NB4 (cell line): ENCODE measurements around the gene LRRC61.

Experiments used
- DNase-seq: peaks from one replicate; pipeline ENCODE4 v3.0.0; 2010; ENCODE audit warnings: low read depth
- H3K4me3 ChIP-seq: one replicate; pipeline ENCODE4 v1.5.1; 2011; ENCODE audit warnings: mild to moderate bottlenecking, low read depth, low read length, moderate library complexity
- CTCF ChIP-seq: IDR thresholded peaks from one replicate; pipeline ENCODE4 v1.5.1; 2012; ENCODE audit warnings: low read depth, low read length
- MAX ChIP-seq: IDR thresholded peaks from 2 replicates; pipeline ENCODE4 v1.6.1; 2011; ENCODE audit warnings: low read depth, low read length
- MYC ChIP-seq: IDR thresholded peaks from 2 replicates; pipeline ENCODE4 v1.6.1; 2011; ENCODE audit warnings: low read depth, low read length
- POLR2A ChIP-seq: IDR thresholded peaks from 2 replicates; pipeline ENCODE4 v1.6.1; 2011; ENCODE audit warnings: mild to moderate bottlenecking; ENCODE audit not compliant: insufficient read length; ENCODE audit errors: extremely low read depth

The LRRC61 gene

GRCh38 chr7:150330211-150330885 is 7.2 kb downstream of the LRRC61 start:
- TF ChIP-seq MYC: no peak
- TF ChIP-seq MAX: no peak
- no peak for TF ChIP-seq POLR2A
- TF ChIP-seq CTCF: no peak
- no peak for DNase-seq
- no peak overlapping the region for H3K4me3 ChIP-seq

GRCh38 chr7:150332852-150333635 is 9.9 kb downstream of the LRRC61 start:
- TF ChIP-seq MAX (no peak), CTCF (no peak), MYC (no peak), POLR2A (no peak)
- no peak overlapping the region for H3K4me3 ChIP-seq
- DNase-seq: no peak

GRCh38 chr7:150333659-150334058 is 10.5 kb downstream of the LRRC61 start:
- DNase-seq: no peak
- no peak overlapping the region for H3K4me3 ChIP-seq
- TF ChIP-seq POLR2A (no peak), MAX (no peak), MYC (no peak), CTCF (no peak)

- no peak for DNase-seq
- H3K4me3 ChIP-seq: no peak overlapping the region
- TF ChIP-seq CTCF: no peak
- no peak for TF ChIP-seq POLR2A
- TF ChIP-seq MAX: no peak
- no peak for TF ChIP-seq MYC
These were observed 11.0 kb downstream of the LRRC61 start for GRCh38 chr7:150334108-150334507.

- TF ChIP-seq MAX (no peak), POLR2A (no peak), CTCF (no peak), MYC (no peak)
- no peak for DNase-seq
- H3K4me3 ChIP-seq: no peak overlapping the region
These were observed 12.1 kb downstream of the LRRC61 start for GRCh38 chr7:150335108-150335773.
